ENCODE data around the gene MPP3. TPM values are rescaled to one million over a fixed set of nuclear protein-coding genes. Genes with fewer than 3 reads are reported as not detected.
A peak's percentile ranks its signal among the peaks of the same experiment; 100 is the strongest.

The MPP3 gene
- total and polyA plus RNA-seq, 9 of the 15 experiments (the other 6 are each of a cell fraction or from before 2014, with no cell fraction given): 0.41 to 10.4 (median 4.5) TPM

- TF ChIP-seq GTF3C2 (IDR thresholded peaks at IDR 0.05; ENCODE audit: borderline replicate concordance, extremely low read depth, insufficient read length) (no peak), FIP1L1 (IDR thresholded peaks at IDR 0.05; ENCODE audit: low read depth, low read length, poor library complexity, severe bottlenecking) (no peak), ZFP91 (CRISPR knock-in tag; IDR thresholded peaks at IDR 0.05) (no peak), FOXA3 (CRISPR knock-in tag; conservative IDR thresholded peaks at IDR 0.05 in 1 of 2, IDR thresholded peaks at IDR 0.05 in 1 of 2) (peak in 1 of 2 experiments; percentile 72; a peak in 2 of 4 replicates), NFATC3 (IDR thresholded peaks at IDR 0.05) (peak; percentile 87; the same call in 1 of the 2 replicates), NCOA6 (IDR thresholded peaks at IDR 0.05) (no peak)
- TF ChIP-seq, protein P1, sequence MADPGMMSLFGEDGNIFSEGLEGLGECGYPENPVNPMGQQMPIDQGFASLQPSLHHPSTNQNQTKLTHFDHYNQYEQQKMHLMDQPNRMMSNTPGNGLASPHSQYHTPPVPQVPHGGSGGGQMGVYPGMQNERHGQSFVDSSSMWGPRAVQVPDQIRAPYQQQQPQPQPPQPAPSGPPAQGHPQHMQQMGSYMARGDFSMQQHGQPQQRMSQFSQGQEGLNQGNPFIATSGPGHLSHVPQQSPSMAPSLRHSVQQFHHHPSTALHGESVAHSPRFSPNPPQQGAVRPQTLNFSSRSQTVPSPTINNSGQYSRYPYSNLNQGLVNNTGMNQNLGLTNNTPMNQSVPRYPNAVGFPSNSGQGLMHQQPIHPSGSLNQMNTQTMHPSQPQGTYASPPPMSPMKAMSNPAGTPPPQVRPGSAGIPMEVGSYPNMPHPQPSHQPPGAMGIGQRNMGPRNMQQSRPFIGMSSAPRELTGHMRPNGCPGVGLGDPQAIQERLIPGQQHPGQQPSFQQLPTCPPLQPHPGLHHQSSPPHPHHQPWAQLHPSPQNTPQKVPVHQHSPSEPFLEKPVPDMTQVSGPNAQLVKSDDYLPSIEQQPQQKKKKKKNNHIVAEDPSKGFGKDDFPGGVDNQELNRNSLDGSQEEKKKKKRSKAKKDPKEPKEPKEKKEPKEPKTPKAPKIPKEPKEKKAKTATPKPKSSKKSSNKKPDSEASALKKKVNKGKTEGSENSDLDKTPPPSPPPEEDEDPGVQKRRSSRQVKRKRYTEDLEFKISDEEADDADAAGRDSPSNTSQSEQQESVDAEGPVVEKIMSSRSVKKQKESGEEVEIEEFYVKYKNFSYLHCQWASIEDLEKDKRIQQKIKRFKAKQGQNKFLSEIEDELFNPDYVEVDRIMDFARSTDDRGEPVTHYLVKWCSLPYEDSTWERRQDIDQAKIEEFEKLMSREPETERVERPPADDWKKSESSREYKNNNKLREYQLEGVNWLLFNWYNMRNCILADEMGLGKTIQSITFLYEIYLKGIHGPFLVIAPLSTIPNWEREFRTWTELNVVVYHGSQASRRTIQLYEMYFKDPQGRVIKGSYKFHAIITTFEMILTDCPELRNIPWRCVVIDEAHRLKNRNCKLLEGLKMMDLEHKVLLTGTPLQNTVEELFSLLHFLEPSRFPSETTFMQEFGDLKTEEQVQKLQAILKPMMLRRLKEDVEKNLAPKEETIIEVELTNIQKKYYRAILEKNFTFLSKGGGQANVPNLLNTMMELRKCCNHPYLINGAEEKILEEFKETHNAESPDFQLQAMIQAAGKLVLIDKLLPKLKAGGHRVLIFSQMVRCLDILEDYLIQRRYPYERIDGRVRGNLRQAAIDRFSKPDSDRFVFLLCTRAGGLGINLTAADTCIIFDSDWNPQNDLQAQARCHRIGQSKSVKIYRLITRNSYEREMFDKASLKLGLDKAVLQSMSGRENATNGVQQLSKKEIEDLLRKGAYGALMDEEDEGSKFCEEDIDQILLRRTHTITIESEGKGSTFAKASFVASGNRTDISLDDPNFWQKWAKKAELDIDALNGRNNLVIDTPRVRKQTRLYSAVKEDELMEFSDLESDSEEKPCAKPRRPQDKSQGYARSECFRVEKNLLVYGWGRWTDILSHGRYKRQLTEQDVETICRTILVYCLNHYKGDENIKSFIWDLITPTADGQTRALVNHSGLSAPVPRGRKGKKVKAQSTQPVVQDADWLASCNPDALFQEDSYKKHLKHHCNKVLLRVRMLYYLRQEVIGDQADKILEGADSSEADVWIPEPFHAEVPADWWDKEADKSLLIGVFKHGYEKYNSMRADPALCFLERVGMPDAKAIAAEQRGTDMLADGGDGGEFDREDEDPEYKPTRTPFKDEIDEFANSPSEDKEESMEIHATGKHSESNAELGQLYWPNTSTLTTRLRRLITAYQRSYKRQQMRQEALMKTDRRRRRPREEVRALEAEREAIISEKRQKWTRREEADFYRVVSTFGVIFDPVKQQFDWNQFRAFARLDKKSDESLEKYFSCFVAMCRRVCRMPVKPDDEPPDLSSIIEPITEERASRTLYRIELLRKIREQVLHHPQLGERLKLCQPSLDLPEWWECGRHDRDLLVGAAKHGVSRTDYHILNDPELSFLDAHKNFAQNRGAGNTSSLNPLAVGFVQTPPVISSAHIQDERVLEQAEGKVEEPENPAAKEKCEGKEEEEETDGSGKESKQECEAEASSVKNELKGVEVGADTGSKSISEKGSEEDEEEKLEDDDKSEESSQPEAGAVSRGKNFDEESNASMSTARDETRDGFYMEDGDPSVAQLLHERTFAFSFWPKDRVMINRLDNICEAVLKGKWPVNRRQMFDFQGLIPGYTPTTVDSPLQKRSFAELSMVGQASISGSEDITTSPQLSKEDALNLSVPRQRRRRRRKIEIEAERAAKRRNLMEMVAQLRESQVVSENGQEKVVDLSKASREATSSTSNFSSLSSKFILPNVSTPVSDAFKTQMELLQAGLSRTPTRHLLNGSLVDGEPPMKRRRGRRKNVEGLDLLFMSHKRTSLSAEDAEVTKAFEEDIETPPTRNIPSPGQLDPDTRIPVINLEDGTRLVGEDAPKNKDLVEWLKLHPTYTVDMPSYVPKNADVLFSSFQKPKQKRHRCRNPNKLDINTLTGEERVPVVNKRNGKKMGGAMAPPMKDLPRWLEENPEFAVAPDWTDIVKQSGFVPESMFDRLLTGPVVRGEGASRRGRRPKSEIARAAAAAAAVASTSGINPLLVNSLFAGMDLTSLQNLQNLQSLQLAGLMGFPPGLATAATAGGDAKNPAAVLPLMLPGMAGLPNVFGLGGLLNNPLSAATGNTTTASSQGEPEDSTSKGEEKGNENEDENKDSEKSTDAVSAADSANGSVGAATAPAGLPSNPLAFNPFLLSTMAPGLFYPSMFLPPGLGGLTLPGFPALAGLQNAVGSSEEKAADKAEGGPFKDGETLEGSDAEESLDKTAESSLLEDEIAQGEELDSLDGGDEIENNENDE (IDR thresholded peaks at IDR 0.05; ENCODE audit: low read depth, low read length): no peak
Measured at GRCh38 chr17:43778337-43779144, 54.4 kb downstream of the MPP3 start, which contains the start of gene DUSP3 (continued).

All from K562 (cell line).